GM12878 (cell line): ENCODE results near the gene SNX19. TPM values are rescaled to one million over a fixed set of nuclear protein-coding genes. Genes with fewer than 3 reads are reported as not detected.

Source experiments
- ATAC-seq: fragments of 200-7000 bp; cut with Tn5 transposase; 3 replicates; pipeline ENCODE4 v1.9.1; 2020; ENCODE audit warnings: mild to moderate bottlenecking, moderate library complexity
- BruUV-seq: library from RNA; stranded (reverse); fragments of 400-500 nt; replicated peaks from 2 replicates; lab custom pipeline; 2021; lab: Mats Ljungman, UMichigan
- CTCF ChIA-PET: fragments of 300-600 bp; sonication (Branson Sonifier 250); formaldehyde crosslinking; extraction: SDS; loops from one replicate; lab custom pipeline; 2021; ENCODE audit warnings: inconsistent platforms; lab: Yijun Ruan, JAX
- POLR2A ChIA-PET: fragments of 350-600 bp; formaldehyde crosslinking; extraction: SDS; loops from one replicate; lab custom pipeline; 2021; ENCODE audit warnings: inconsistent platforms; lab: Charles Lee
- RAD21 ChIA-PET: fragments of 300-600 bp; sonication (Branson Sonifier 250); formaldehyde crosslinking; loops from one replicate; lab custom pipeline; 2023; ENCODE audit warnings: antibody characterized with exemption; ENCODE audit not compliant: unreplicated experiment; lab: Charles Lee
- SMC1A ChIA-PET: fragments of 300-600 bp; sonication (Branson Sonifier 250); formaldehyde crosslinking; loops from one replicate; lab custom pipeline; 2023; ENCODE audit not compliant: unreplicated experiment, uncharacterized antibody; lab: Charles Lee
- DNase-seq: peaks from one replicate; pipeline ENCODE4 v3.0.0-alpha.2; 2011; ENCODE audit warnings: low read depth, low spot score
- FAIRE-seq: peaks from 3 replicates; lab custom pipeline; 2011; peaks lifted over from hg19 to GRCh38; lab: Jason Lieb, UNC
- H2AFZ ChIP-seq: 2 replicates; pipeline ENCODE4 v1.6.0; 2011; ENCODE audit warnings: low read depth, low read length, control low read depth; ENCODE audit not compliant: control insufficient read depth
- H3K27ac ChIP-seq: 2 replicates; pipeline ENCODE4 v1.5.1; 2011; ENCODE audit warnings: control low read depth; ENCODE audit not compliant: control insufficient read depth, insufficient read depth
- H3K27me3 ChIP-seq, 2 experiments: replicated peaks in 1 of 2; 2 replicates each; pipeline versions ENCODE4 v1.6.0 to v1.6.1; 2011; ENCODE audit warnings: low read length in 1 of 2; ENCODE audit not compliant: control insufficient read depth in 2 of 2, insufficient read depth in 2 of 2
- H3K36me3 ChIP-seq, 2 experiments: 2 replicates each; pipeline ENCODE4 v1.5.1; 2011; ENCODE audit warnings: low read length in 1 of 2; ENCODE audit not compliant: control insufficient read depth in 2 of 2, insufficient read depth in 2 of 2
- H3K4me1 ChIP-seq: 2 replicates; pipeline ENCODE4 v1.6.1; 2011; ENCODE audit warnings: mild to moderate bottlenecking, low read length, moderate library complexity, mixed read lengths; ENCODE audit not compliant: control insufficient read depth, insufficient read depth
- H3K4me2 ChIP-seq: 2 replicates; pipeline ENCODE4 v1.6.0; 2011; ENCODE audit warnings: control low read depth; ENCODE audit not compliant: control insufficient read depth, insufficient read depth
- H3K4me3 ChIP-seq: fragments of 200-600 bp; sonication (generic); 2 replicates; pipeline ENCODE4 v1.5.1; 2016
- H3K79me2 ChIP-seq: 2 replicates; pipeline ENCODE4 v1.6.0; 2011; ENCODE audit warnings: low read length; ENCODE audit not compliant: control insufficient read depth, insufficient read depth
- H3K9ac ChIP-seq: 2 replicates; pipeline ENCODE4 v1.8.0; 2011; ENCODE audit warnings: low read length, control low read depth, mixed read lengths; ENCODE audit not compliant: control insufficient read depth, insufficient read depth
- H3K9me3 ChIP-seq: replicated peaks from 3 replicates; pipeline ENCODE4 v1.5.1; 2011; ENCODE audit warnings: mild to moderate bottlenecking, low read length; ENCODE audit not compliant: control insufficient read depth, insufficient read depth
- H4K20me1 ChIP-seq: 2 replicates; pipeline ENCODE4 v1.6.0; 2011; ENCODE audit not compliant: control insufficient read depth, insufficient read depth
- E2F4 ChIP-seq: IDR thresholded peaks from 2 replicates; pipeline ENCODE4 v1.6.1; 2012; ENCODE audit warnings: low read depth, low read length, improper control_type of control experiment
- EGR1 ChIP-seq, 2 experiments: IDR thresholded peaks; 1 replicate in 1 of 2; 2 replicates in 1 of 2; pipeline ENCODE4 v1.6.1; 2011 to 2012; ENCODE audit warnings: low read depth in 2 of 2, low read length in 2 of 2, borderline replicate concordance in 1 of 2, mild to moderate bottlenecking in 1 of 2, moderate library complexity in 1 of 2
- ETV6 ChIP-seq, 2 experiments: fragments of 450-650 bp in 1 of 2; IDR thresholded peaks in 1 of 2; conservative IDR thresholded peaks in 1 of 2; 2 replicates each; pipeline ENCODE4 v1.6.1; 2014; ENCODE audit warnings: antibody characterized with exemption in 1 of 2, borderline replicate concordance in 1 of 2, low read depth in 1 of 2, mild to moderate bottlenecking in 1 of 2, moderate library complexity in 1 of 2
- HDAC2 ChIP-seq: fragments of 200-600 bp; sonication (generic); IDR thresholded peaks from 2 replicates; pipeline ENCODE4 v1.6.1; 2017
- IKZF1 ChIP-seq: fragments of 450-650 bp; conservative IDR thresholded peaks from 2 replicates; pipeline ENCODE4 v1.6.1; 2017; ENCODE audit warnings: antibody characterized with exemption, mild to moderate bottlenecking
- REST ChIP-seq: IDR thresholded peaks from 2 replicates; pipeline ENCODE4 v1.6.1; 2012; ENCODE audit warnings: mild to moderate bottlenecking, low read depth, low read length
- RFX5 ChIP-seq: IDR thresholded peaks from 2 replicates; pipeline ENCODE4 v1.6.1; 2011; ENCODE audit warnings: low read depth, low read length, improper control_type of control experiment
- SIX5 ChIP-seq: IDR thresholded peaks from 2 replicates; pipeline ENCODE4 v1.6.1; 2011; ENCODE audit warnings: mild to moderate bottlenecking, low read depth, low read length, moderate library complexity; ENCODE audit not compliant: severe bottlenecking
- SMARCA5 ChIP-seq: fragments of 450-650 bp; IDR thresholded peaks from 2 replicates; pipeline ENCODE4 v1.6.1; 2017; ENCODE audit warnings: mild to moderate bottlenecking
- STAT3 ChIP-seq: IDR thresholded peaks from 2 replicates; pipeline ENCODE4 v1.6.1; 2011; ENCODE audit warnings: low read depth, low read length, improper control_type of control experiment
- YBX1 ChIP-seq: fragments of 450-650 bp; IDR thresholded peaks from 2 replicates; pipeline ENCODE4 v1.6.1; 2016; ENCODE audit warnings: antibody characterized with exemption
- WGBS: methylation state at CpG from one replicate; pipeline ENCODE4 v1.1.6; 2016; ENCODE audit warnings: low lambda C conversion rate; ENCODE audit not compliant: insufficient replicate concordance, insufficient coverage; ENCODE audit errors: missing lambda C conversion rate; 5-methylcytosine and 5-hydroxymethylcytosine counted together
- in situ Hi-C: fragments of 300-500 bp; cut with MboI; formaldehyde crosslinking; loops from 9 replicates; pipeline ENCODE4 v1.14.3; 2018; ENCODE audit warnings: mixed read lengths
- intact Hi-C: fragments of 100-400 bp; cut with micrococcal nuclease; formaldehyde crosslinking; loops from one replicate; pipeline ENCODE4 v1.14.2; 2022; ENCODE audit not compliant: unreplicated experiment
- polyA plus RNA-seq, 11 experiments: library from polyadenylated mRNA; depleted of rRNA in 4 of 11; unstranded in 6 of 11; stranded (reverse) in 5 of 11; fragments of >200 nt; fragmentation: Nextera tagmentation in 4 of 11; fragmentation: Illumina TruSeq in 1 of 11; extraction: Ambion mirVana in 4 of 11; extraction: Trizol in 1 of 11; gene quantifications; 1 replicate in 1 of 11; 2 replicates in 10 of 11; pipeline versions ENCODE4 v1.2.1 to v1.2.3, GENCODE V29; 2011 to 2016; ENCODE audit warnings: inconsistent platforms in 2 of 11, missing spikeins in 2 of 11, low read depth in 1 of 11
- total RNA-seq, 4 experiments: library from RNA; depleted of rRNA in 3 of 4; stranded (reverse); fragments of >200 nt in 3 of 4; fragmentation: Illumina TruSeq in 1 of 4; extraction: Trizol in 1 of 4; gene quantifications; 2 replicates each; pipeline versions ENCODE4 v1.2.1 to v1.2.3, GENCODE V29; 2013 to 2021

SNX19 gene
- total and polyA plus RNA-seq, 10 of the 15 experiments (the other 5 are each of a cell fraction or from before 2014, with no cell fraction given) = 3.0 to 46.9 (median 30.4) TPM

DNA sequence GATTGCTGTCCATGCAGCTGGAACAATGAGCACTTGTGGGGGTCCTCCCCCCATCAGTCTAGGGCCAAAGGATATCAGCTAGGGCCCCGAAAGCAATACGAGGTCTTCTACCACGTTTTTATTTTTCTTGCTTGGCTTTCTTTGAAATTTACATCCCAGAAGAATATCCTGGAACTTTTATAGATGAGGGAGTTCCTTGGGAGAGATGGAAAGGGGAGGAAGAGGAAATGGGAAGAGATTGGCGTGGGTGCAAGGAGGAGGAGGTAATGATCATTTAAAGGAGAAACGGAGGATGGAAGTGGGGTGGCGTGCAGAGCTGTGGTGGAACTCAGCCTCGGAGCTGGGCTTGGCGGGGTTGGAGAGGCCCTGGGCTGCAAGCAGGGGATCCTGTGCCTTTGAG lies 90.3 kb downstream of the SNX19 start:
- intact Hi-C loops = no loop called here
- ChIA-PET SMC1A (interaction anchor here (2.1 kb wide), 1 partner anchor 36 kb away, joined by 4 read pairs; no protein-coding TSS in a partner anchor), CTCF (interaction anchor here (1.0 to 4.3 kb wide), 4 partner anchors 277 to 394 kb away, joined by 4 to 17 read pairs (median 8); no protein-coding TSS in a partner anchor), RAD21 (interaction anchor here (1.2 kb wide), 1 partner anchor 37 kb away, joined by 3 read pairs; no protein-coding TSS in a partner anchor), POLR2A (no interaction called here)
- Histone ChIP-seq H2AFZ (no peak overlapping the region), H3K27ac (no peak overlapping the region), H3K4me2 (no peak overlapping the region), H3K9ac (no peak overlapping the region), H3K4me3 (no peak overlapping the region), H3K27me3 (peaks cover 0 to 5% of the 10 kb centered on the region in 2 experiments; a peak in 2 of 4 replicates), H3K79me2 (no peaks in the 10 kb centered on the region), H3K4me1 (no peaks in the 10 kb centered on the region), H3K36me3 (no peaks in the 10 kb centered on the region), H4K20me1 (no peaks in the 10 kb centered on the region), H3K9me3 (no peaks in the 10 kb centered on the region)
- FAIRE-seq (no peak), ATAC-seq (no peak), DNase-seq (no peak)
- TF ChIP-seq EGR1 (IDR thresholded peaks at IDR 0.05; ENCODE audit: borderline replicate concordance in 1 of 2, low read depth in 2 of 2, low read length in 2 of 2) (no peak), SIX5 (no peak), YBX1 (no peak), ETV6 (conservative IDR thresholded peaks at IDR 0.05 in 1 of 2, IDR thresholded peaks at IDR 0.05 in 1 of 2; ENCODE audit: borderline replicate concordance in 1 of 2, low read depth in 1 of 2) (no peak), SMARCA5 (no peak), E2F4 (no peak), IKZF1 (no peak), RFX5 (no peak), STAT3 (no peak), HDAC2 (no peak), REST (no peak)
- 29% methylated on average over 8 of the region's 8 CpGs for WGBS
- BruUV-seq = no TSS peak
- in situ Hi-C loops = no loop called here
